ENCODE data around the gene NHERF2. TPM values are rescaled to one million over a fixed set of nuclear protein-coding genes. Genes with fewer than 3 reads are reported as not detected.
A peak's percentile ranks its signal among the peaks of the same experiment; 100 is the strongest.

NHERF2 gene
- total RNA-seq, 1 donor from 2014 or later: 343 TPM

DNA sequence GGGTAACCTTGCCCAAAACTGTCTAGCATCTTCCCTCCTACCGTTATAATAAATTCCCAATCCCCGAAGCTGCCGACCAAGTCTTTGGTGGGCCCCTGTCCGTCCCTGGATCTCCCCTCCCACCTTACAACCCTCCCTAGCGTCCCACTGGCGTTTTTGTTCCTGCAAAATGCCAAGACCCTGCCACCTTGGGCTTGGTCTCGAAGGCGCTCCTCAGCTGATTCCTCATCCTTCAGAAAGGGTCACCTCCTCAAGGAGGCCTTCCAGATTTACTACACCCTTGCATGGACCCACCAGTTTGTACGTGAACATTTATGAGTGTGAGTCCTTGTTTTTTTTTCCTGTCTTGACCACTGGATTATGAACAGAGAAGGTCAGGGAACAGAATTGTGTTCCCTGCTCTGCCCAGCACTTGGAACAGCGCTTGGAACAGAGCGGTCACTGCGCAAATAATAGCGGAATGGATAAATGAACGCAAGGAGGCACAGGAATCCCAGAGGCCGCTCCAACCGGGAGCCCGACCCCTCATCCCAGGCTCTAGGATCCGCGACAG is 43.6 kb upstream of the NHERF2 start:
- Histone ChIP-seq H3K4me1 (peaks cover 30% of the 10 kb centered on the region), H3K4me3 (peak overlapping the region; percentile 91), H3K36me3 (peaks cover 26% of the 10 kb centered on the region), H3K27me3 (ENCODE audit: low read depth) (peaks cover 33% of the 10 kb centered on the region), H3K27ac (peak overlapping the region; percentile 82), H3K9me3 (no peaks in the 10 kb centered on the region)
- ATAC-seq (no peak), DNase-seq (no peak)
- TF ChIP-seq, protein P1, sequence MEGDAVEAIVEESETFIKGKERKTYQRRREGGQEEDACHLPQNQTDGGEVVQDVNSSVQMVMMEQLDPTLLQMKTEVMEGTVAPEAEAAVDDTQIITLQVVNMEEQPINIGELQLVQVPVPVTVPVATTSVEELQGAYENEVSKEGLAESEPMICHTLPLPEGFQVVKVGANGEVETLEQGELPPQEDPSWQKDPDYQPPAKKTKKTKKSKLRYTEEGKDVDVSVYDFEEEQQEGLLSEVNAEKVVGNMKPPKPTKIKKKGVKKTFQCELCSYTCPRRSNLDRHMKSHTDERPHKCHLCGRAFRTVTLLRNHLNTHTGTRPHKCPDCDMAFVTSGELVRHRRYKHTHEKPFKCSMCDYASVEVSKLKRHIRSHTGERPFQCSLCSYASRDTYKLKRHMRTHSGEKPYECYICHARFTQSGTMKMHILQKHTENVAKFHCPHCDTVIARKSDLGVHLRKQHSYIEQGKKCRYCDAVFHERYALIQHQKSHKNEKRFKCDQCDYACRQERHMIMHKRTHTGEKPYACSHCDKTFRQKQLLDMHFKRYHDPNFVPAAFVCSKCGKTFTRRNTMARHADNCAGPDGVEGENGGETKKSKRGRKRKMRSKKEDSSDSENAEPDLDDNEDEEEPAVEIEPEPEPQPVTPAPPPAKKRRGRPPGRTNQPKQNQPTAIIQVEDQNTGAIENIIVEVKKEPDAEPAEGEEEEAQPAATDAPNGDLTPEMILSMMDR (IDR thresholded peaks at IDR 0.05): no peak
- intact Hi-C loops (cut with DNase I): no loop called here

DNA sequence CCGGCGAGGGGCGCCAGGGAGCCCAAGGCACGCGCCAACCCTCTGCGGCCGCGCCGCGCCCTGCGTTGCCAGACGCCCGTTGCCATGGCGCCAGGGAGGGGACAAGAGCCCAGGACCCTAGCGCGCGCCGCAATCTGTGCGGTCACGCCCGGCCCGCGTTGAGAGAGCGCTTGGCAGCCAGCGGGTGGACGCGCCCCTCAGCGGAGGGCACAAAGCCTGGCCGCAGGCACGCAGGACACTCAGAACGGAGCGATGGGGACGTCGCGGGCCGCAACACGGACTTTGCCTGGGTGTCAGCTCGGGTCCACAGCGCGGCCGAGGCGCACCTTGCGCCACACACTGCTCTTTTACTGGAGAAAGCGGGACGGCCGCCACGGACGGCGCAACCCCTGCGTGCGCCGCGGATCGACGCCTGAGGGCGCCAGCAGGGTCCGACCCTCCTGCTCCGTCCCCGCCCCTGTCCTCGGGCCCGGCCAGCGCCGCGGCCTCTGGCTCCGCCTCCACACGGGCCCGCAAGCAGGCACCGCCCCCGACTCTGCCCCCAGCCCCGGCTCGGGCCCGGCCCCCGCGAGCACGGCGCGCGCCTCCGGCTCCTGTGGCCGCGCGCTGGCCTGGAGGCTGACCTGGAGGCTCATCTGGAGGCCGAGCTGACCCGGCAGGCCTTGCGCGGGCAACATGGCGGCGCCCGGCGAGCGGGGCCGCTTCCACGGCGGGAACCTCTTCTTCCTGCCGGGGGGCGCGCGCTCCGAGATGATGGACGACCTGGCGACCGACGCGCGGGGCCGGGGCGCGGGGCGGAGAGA is 43.0 kb upstream of the NHERF2 start, which contains the start of gene GFER:
GFER (plus strand) TSS at position 650 of the 803 bp plus-strand sequence; CDS start at position 676, 26 bp downstream.
- Histone ChIP-seq H3K27me3 (ENCODE audit: low read depth) (peaks cover 34% of the 10 kb centered on the region), H3K4me1 (peaks cover 27% of the 10 kb centered on the region), H3K4me3 (peak within 1 kb of the TSS; percentile 91), H3K9me3 (no peaks in the 10 kb centered on the region), H3K36me3 (peaks cover 23% of the 10 kb centered on the region), H3K27ac (peak within 1 kb of the TSS; percentile 82)
- TF ChIP-seq, protein P1 (IDR thresholded peaks at IDR 0.05): peak; percentile 58
- intact Hi-C loops (cut with DNase I): no loop called here
- ATAC-seq (peak; percentile 91 to 94), DNase-seq (peak; percentile 93)

DNA sequence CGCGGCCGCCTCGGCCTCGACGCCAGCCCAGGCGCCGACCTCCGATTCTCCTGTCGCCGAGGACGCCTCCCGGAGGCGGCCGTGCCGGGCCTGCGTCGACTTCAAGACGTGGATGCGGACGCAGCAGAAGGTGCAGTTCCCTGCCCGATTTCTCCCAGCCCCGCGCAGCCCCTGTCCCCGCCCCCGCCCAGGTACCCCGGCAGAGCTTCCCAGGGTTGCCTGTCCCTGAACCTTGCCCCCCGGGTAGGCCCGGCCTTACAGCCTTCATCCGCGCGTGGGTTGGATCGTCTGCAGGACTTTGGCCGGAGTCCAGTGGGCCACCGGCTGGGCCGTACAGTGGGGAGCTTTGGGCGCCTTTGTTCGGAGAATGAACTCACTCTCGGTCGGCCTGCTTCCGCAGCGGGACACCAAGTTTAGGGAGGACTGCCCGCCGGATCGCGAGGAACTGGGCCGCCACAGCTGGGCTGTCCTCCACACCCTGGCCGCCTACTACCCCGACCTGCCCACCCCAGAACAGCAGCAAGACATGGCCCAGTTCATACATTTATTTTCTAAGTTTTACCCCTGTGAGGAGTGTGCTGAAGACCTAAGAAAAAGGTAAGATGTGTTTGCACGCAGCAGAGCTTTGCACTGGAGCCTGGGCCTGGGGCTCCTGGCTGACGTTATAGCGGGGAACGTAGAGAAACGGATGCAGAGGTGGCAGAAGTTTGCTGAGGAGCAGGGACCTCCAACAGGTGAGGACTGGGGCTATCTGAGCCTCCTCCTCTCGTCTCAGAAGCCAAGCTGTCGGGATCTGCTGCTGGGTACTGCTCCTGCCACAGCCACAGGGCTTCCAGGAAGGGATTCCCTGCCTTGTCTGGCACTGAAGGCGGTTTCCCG is 42.1 kb upstream of the NHERF2 start:
- peaks cover 23% of the 10 kb centered on the region for H3K36me3 ChIP-seq
- H3K9me3 ChIP-seq: no peaks in the 10 kb centered on the region
- peak overlapping the region; percentile 82 for H3K27ac ChIP-seq
- ATAC-seq: peak in 1 of 2 donors; percentile 4
- H3K4me3 ChIP-seq: peak overlapping the region; percentile 91
- TF ChIP-seq, protein P1 (IDR thresholded peaks at IDR 0.05): no peak
- peaks cover 34% of the 10 kb centered on the region for H3K27me3 ChIP-seq (ENCODE audit: low read depth)
- peaks cover 27% of the 10 kb centered on the region for H3K4me1 ChIP-seq
- DNase-seq: no peak
- intact Hi-C loops (cut with DNase I): no loop called here

DNA sequence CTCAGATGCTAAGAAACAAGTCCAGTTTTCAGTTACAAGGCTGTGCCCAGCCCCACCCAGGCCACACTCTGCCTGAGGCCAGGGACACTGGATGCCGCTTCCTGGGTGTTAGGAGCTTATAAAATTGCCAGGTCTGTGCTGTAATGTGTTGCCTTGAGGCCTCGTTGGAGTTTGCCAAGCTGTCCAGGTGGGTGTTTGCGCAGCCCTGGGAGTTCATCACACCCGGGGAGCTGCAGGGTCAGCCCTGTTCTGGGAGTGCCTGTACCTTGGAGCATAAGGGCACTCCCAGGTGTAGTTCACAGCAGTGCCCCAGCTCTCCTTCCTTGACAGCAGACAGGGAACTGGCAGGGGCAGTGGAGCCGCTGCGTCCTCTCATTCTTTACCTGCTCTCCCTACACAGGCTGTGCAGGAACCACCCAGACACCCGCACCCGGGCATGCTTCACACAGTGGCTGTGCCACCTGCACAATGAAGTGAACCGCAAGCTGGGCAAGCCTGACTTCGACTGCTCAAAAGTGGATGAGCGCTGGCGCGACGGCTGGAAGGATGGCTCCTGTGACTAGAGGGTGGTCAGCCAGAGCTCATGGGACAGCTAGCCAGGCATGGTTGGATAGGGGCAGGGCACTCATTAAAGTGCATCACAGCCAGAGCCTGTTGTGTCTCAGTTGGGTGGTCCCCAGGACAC is 41.1 kb upstream of the NHERF2 start:
- Histone ChIP-seq H3K4me1 (peaks cover 26% of the 10 kb centered on the region), H3K4me3 (peak overlapping the region; percentile 91)
- no peak for DNase-seq

More for the DNA sequence above, 41.1 kb upstream of the NHERF2 start:
- TF ChIP-seq, protein P1 (IDR thresholded peaks at IDR 0.05): no peak
- peaks cover 30% of the 10 kb centered on the region for H3K27me3 ChIP-seq (ENCODE audit: low read depth)
- peaks cover 23% of the 10 kb centered on the region for H3K36me3 ChIP-seq
- no peaks in the 10 kb centered on the region for H3K9me3 ChIP-seq
- H3K27ac ChIP-seq: no peak overlapping the region
- no peak for ATAC-seq
- intact Hi-C loops (cut with DNase I): no loop called here

All from lower lobe of right lung (tissue), 2 donors.